ENCODE results near the gene FNDC8. TPM values are rescaled to one million over a fixed set of nuclear protein-coding genes. Genes with fewer than 3 reads are reported as not detected.

FNDC8 gene
- total RNA-seq, 2 experiments from 2014 or later: not detected

GRCh38 chr17:35167666-35168065, 46.3 kb downstream of the FNDC8 start:
- TF ChIP-seq EZH2phosphoT487 (IDR thresholded peaks at IDR 0.05; ENCODE audit: borderline replicate concordance, low read depth, low read length) (no peak), CTCF (conservative IDR thresholded peaks at IDR 0.05; ENCODE audit: low read length) (no peak)
- Histone ChIP-seq H3K9me2 (ENCODE audit: insufficient read depth, low read length) (no peaks in the 10 kb centered on the region), H3K4me2 (ENCODE audit: low read length) (no peak overlapping the region), H4K20me1 (ENCODE audit: insufficient read depth, low read length) (no peaks in the 10 kb centered on the region), H3K36me3 (ENCODE audit: insufficient read depth, low read length) (no peaks in the 10 kb centered on the region), H3K9me3 (ENCODE audit: low read length) (no peaks in the 10 kb centered on the region), H3K4me1 (ENCODE audit: insufficient read depth, low read length, poor library complexity, severe bottlenecking) (no peaks in the 10 kb centered on the region), H3K79me2 (ENCODE audit: insufficient read depth, low read depth, low read length) (no peaks in the 10 kb centered on the region), H3K4me3 (ENCODE audit: low read depth, low read length, poor library complexity, severe bottlenecking) (no peak overlapping the region), H3K27ac (ENCODE audit: low read depth, low read length, poor library complexity, severe bottlenecking) (no peak overlapping the region), H2AFZ (ENCODE audit: low read length) (no peak overlapping the region)
- no peak for DNase-seq (ENCODE audit: low spot score)
- intact Hi-C loops (cut with micrococcal nuclease; ENCODE audit: unreplicated experiment): no loop called here
- POLR2A ChIA-PET: no interaction called here
- CTCF ChIA-PET (ENCODE audit: unreplicated experiment): no interaction called here
- no TSS peak for BruUV-seq (replicated peaks)

- no peaks in the 10 kb centered on the region for H3K9me3 ChIP-seq (ENCODE audit: low read length)
- no peaks in the 10 kb centered on the region for H3K4me1 ChIP-seq (ENCODE audit: insufficient read depth, low read length, poor library complexity, severe bottlenecking)
- no TSS peak for BruUV-seq (replicated peaks)
- no peak overlapping the region for H3K4me2 ChIP-seq (ENCODE audit: low read length)
- H2AFZ ChIP-seq (ENCODE audit: low read length): no peak overlapping the region
- no peak overlapping the region for H3K27ac ChIP-seq (ENCODE audit: low read depth, low read length, poor library complexity, severe bottlenecking)
- intact Hi-C loops (cut with micrococcal nuclease; ENCODE audit: unreplicated experiment): loop anchor here (10.0 kb wide), 1 partner anchor 365 kb away; the partner anchor contains the start of gene SLFN12L
- CTCF ChIA-PET (ENCODE audit: unreplicated experiment): no interaction called here
- no peaks in the 10 kb centered on the region for H4K20me1 ChIP-seq (ENCODE audit: insufficient read depth, low read length)
- H3K4me3 ChIP-seq (ENCODE audit: low read depth, low read length, poor library complexity, severe bottlenecking): no peak overlapping the region
- POLR2A ChIA-PET: interaction anchor here (0.6 to 1.2 kb wide), 2 partner anchors 73 to 1302 kb away, joined by 3 to 4 read pairs; partner anchors contain the start of gene SLFN5
- TF ChIP-seq EZH2phosphoT487 (IDR thresholded peaks at IDR 0.05; ENCODE audit: borderline replicate concordance, low read depth, low read length) (no peak), CTCF (conservative IDR thresholded peaks at IDR 0.05; ENCODE audit: low read length) (no peak)
- no peaks in the 10 kb centered on the region for H3K79me2 ChIP-seq (ENCODE audit: insufficient read depth, low read depth, low read length)
- DNase-seq (ENCODE audit: low spot score): no peak
- H3K9me2 ChIP-seq (ENCODE audit: insufficient read depth, low read length): no peaks in the 10 kb centered on the region
- no peaks in the 10 kb centered on the region for H3K36me3 ChIP-seq (ENCODE audit: insufficient read depth, low read length)
These were observed 48.5 kb downstream of the FNDC8 start for GRCh38 chr17:35169835-35170363.

GRCh38 chr17:35170968-35171771, 49.8 kb downstream of the FNDC8 start:
- H3K36me3 ChIP-seq (ENCODE audit: insufficient read depth, low read length): no peaks in the 10 kb centered on the region
- H3K79me2 ChIP-seq (ENCODE audit: insufficient read depth, low read depth, low read length): no peaks in the 10 kb centered on the region
- H3K27ac ChIP-seq (ENCODE audit: low read depth, low read length, poor library complexity, severe bottlenecking): no peak overlapping the region
- DNase-seq (ENCODE audit: low spot score): peak; percentile 4
- intact Hi-C loops (cut with micrococcal nuclease; ENCODE audit: unreplicated experiment): loop anchor here (10.0 kb wide), 1 partner anchor 364 kb away; the partner anchor contains the start of gene SLFN12L
- H3K4me3 ChIP-seq (ENCODE audit: low read depth, low read length, poor library complexity, severe bottlenecking): no peak overlapping the region
- no peak overlapping the region for H2AFZ ChIP-seq (ENCODE audit: low read length)
- ChIA-PET POLR2A (interaction anchor here (0.9 kb wide), 1 partner anchor 28 kb away, joined by 3 read pairs; no protein-coding TSS in a partner anchor), CTCF (ENCODE audit: unreplicated experiment) (no interaction called here)
- H3K4me2 ChIP-seq (ENCODE audit: low read length): no peak overlapping the region
- TF ChIP-seq CTCF (conservative IDR thresholded peaks at IDR 0.05; ENCODE audit: low read length) (peak; percentile 44), EZH2phosphoT487 (IDR thresholded peaks at IDR 0.05; ENCODE audit: borderline replicate concordance, low read depth, low read length) (no peak)
- H3K9me2 ChIP-seq (ENCODE audit: insufficient read depth, low read length): no peaks in the 10 kb centered on the region
- no TSS peak for BruUV-seq (replicated peaks)
- H3K4me1 ChIP-seq (ENCODE audit: insufficient read depth, low read length, poor library complexity, severe bottlenecking): no peaks in the 10 kb centered on the region
- no peaks in the 10 kb centered on the region for H4K20me1 ChIP-seq (ENCODE audit: insufficient read depth, low read length)
- H3K9me3 ChIP-seq (ENCODE audit: low read length): no peaks in the 10 kb centered on the region

All from OCI-LY7 (cell line).